HG03571 (cell line): ENCODE results near the gene YKT6.

Source experiments
- ATAC-seq: cut with Tn5 transposase; IDR thresholded peaks from one replicate; pipeline ENCODE4 v1.9.1; 2021; ENCODE audit not compliant: unreplicated experiment

YKT6 gene

GRCh38 chr7:44232396-44232795 is 31.6 kb downstream of the YKT6 start:
- no peak for ATAC-seq

GRCh38 chr7:44232901-44233715 is 32.3 kb downstream of the YKT6 start:
- ATAC-seq, result no peak

GRCh38 chr7:44235066-44235465 is 34.3 kb downstream of the YKT6 start:
- ATAC-seq, result no peak

GRCh38 chr7:44235582-44236332 is 35.0 kb downstream of the YKT6 start:
- no peak for ATAC-seq

- no peak for ATAC-seq
These were observed 35.6 kb downstream of the YKT6 start for GRCh38 chr7:44236333-44236728.

- ATAC-seq, result no peak
These were observed 36.9 kb downstream of the YKT6 start for GRCh38 chr7:44237696-44238095.

- no peak for ATAC-seq
These were observed 37.4 kb downstream of the YKT6 start for GRCh38 chr7:44238116-44238695.

GRCh38 chr7:44239361-44239760 is 38.6 kb downstream of the YKT6 start:
- ATAC-seq, result no peak

GRCh38 chr7:44240376-44240775 is 39.6 kb downstream of the YKT6 start:
- ATAC-seq, result no peak

GRCh38 chr7:44240983-44241510 is 40.3 kb downstream of the YKT6 start:
- no peak for ATAC-seq

- ATAC-seq, result no peak
These were observed 41.3 kb downstream of the YKT6 start for GRCh38 chr7:44242091-44242490.

- ATAC-seq, result no peak
These were observed 43.5 kb downstream of the YKT6 start for GRCh38 chr7:44244282-44244681.

- ATAC-seq, result no peak
These were observed 45.8 kb downstream of the YKT6 start for GRCh38 chr7:44246396-44247113.

GRCh38 chr7:44247868-44248651 is 47.3 kb downstream of the YKT6 start:
- no peak for ATAC-seq

GRCh38 chr7:44249639-44250234 is 49.0 kb downstream of the YKT6 start:
- no peak for ATAC-seq

- no peak for ATAC-seq
These were observed 50.5 kb downstream of the YKT6 start for GRCh38 chr7:44251269-44251668.

- no peak for ATAC-seq
These were observed 51.1 kb downstream of the YKT6 start for GRCh38 chr7:44251881-44252280.

- no peak for ATAC-seq
These were observed 55.7 kb downstream of the YKT6 start for GRCh38 chr7:44256459-44256858.

GRCh38 chr7:44257213-44257612 is 56.4 kb downstream of the YKT6 start:
- no peak for ATAC-seq
